ENCODE results near the gene PDE3B.
A peak's percentile ranks its signal among the peaks of the same experiment; 100 is the strongest.
"Not testable (repeated sequence)": the region's sequence is repeated elsewhere in the genome, so short reads cannot be mapped to it uniquely, and the experiment has no call there.

The PDE3B gene

GRCh38 chr11:14678350-14678749 lies 34.7 kb downstream of the PDE3B start:
- DNase-seq: no peak

- DNase-seq: no peak
Observed at GRCh38 chr11:14679662-14680061, 36.1 kb downstream of the PDE3B start.

DNA sequence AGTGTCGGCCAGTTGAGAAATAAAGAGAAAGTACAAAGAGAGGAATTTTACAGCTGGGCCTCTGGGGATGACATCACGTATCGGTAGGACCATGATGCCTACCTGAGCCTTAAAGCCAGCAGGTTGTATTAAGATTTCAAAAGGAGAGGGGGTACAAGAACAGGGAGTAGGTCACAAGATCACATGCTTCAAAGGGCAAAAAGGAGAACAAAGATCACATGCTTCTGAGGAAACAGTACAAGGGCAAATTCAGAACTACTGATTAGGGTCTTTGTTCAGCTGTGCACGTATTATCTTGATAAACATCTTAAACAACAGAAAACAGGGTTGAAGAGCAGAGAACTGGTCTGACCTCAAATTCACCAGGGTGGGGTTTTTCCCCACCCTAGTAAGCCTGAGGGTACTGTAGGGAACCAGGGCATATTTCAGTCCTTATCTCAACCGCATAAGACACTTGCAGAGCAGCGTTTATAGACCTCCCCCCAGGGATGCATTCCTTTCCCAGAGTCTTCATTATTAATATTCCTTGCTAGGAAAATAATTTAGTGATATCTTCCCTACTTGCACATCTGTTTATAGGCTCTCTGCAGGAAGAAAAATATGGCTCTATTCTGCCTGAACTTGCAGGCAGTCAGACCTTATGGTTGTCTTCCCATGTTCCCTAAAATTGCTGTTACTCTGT lies 40.8 kb downstream of the PDE3B start:
- not testable (repeated sequence) for DNase-seq

DNA sequence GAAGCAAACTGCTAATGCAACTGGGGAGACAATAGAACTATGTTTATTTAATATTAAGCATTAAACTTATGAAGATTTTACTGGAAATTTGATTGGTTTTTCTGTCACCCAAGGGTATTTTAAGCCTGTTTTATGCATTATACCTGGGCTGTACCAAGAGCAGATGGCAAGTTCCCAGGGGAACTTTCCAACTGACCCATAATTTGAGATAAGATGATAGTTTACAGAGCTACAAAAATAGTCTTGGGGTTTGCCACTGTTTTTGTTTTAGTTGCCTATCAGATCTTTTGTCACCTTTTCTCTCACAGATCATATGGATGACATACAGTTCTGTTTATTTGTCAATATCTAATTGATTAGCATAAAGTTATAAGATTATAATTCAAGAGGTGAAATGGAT lies 43.9 kb downstream of the PDE3B start:
- no peak for DNase-seq

DNA sequence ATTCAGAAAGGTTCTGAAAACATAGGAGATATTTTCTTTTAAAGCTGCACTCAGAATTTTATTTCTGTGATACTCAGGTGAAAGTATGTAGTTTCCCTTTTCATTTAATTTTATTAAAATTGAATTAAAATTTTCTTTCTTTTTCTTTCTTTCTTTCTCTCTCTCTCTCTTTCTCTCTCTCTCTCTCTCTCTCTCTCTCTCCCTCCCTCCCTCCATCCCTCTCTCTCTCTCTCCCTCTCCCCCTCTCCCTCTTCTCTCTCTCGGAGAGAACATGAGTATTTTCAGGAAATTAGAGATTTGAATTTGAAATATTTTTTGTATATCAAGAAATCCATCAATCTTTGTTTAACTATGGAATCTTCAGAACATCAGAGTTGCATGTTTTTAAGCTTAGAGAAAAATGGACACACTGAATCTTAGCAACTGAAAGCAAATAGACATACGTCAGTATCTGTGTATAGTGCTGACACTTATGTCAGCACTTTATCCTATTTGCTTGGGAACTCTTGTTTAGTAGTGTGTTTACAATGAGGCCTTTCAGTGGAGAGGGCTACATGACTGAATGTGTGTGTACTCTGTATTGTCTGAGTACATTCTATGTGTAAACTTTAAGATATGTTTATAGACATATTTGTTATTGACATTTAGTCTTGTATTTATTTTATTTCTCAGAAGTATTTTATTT lies 44.5 kb downstream of the PDE3B start:
- DNase-seq: no peak

DNA sequence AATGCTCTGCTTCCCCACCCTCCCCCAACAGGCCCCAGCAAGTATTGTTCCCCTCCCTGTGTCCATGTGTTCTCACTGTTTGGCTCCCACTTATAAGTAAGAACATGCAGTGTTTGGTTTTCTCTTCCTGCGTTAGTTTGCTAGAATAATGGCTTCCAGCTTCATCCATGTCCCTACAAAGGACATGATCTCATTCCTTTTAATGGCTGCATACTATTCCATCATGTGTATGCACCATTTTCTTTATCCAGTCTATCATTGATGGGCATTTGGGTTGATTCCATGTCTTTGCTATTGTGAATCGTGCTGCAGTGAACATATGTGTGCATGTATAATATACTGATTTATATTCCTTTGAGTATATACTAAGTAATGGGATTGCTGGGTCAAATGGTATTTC lies 52.1 kb downstream of the PDE3B start:
- not testable (repeated sequence) for DNase-seq

GRCh38 chr11:14698771-14699170 lies 55.2 kb downstream of the PDE3B start:
- no peak for DNase-seq

GRCh38 chr11:14700593-14700992 lies 57.0 kb downstream of the PDE3B start:
- DNase-seq: no peak

DNA sequence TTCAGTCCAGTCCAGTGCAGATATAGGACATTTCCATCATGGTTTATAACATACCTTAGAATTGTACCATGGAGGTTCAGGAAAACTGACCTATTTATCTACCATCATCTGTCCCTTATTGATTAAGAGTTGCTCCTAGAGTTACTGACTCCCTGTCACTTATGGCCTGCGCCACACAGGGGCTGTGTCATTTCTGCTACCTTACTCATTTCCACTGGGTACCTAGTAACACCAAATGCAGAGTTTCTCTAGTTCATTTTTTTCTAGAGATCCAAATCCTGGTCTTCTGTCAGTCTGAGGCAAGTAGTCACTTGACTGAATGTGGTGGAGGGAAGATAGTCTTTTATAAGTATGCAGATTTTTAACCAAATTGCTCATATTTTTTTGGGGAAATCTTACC lies 59.2 kb downstream of the PDE3B start:
- no peak for DNase-seq

DNA sequence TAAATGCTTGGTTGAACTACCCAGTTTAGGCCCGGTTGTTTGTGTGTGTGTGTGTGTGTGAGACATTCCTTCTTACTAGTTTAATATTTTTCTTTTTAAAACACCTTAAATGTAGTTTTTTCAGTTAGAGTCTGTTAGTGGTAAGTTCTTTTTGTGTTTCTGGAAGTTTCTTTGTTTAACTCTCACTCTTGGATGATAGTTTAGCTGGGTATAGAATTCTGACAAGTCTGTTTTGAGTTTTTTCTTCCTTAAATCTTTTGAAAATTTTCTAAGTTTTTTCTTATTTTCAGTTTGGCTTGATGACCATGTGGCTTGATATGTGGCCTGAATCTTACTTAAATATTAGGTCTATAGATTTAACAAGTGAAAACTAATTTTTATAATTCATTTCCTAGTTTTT lies 60.1 kb downstream of the PDE3B start:
- no peak for DNase-seq

- no peak for DNase-seq
Observed at GRCh38 chr11:14705067-14705466, 61.5 kb downstream of the PDE3B start.

DNA sequence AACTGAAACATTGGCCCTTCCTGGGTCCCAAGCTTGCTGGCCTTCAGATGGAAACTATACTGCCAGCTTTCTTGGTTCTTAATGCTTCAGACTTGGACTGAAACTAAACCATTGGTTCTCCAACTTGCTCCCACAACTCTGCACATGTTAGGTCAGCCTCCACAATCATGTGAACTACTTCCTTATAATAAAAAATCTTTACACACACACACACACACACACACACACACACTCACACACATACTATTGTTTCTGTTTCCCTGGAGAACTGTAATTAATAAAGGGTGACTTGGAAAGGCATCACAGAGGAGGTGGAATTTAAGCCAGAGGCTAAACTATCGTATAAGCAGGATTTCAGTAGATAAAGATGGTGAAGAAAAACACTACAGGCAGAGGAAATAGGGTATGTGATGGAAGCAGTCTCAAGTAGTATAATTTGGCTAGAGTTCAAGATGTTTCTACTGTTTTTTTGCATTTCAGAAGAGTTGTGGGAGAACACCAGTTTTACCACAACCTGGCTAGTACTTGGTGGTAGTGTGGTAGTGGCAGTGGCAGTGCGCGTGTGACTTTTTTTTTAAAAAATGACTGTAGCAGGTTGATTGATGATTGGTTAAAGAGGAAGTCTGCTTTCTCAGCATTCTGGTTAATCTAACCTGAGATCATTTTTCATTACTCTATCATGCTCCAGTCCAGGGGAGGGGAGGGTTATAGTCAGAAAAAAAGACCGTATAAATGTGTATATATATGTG lies 70.1 kb downstream of the PDE3B start:
- peak; percentile 61 for DNase-seq

DNA sequence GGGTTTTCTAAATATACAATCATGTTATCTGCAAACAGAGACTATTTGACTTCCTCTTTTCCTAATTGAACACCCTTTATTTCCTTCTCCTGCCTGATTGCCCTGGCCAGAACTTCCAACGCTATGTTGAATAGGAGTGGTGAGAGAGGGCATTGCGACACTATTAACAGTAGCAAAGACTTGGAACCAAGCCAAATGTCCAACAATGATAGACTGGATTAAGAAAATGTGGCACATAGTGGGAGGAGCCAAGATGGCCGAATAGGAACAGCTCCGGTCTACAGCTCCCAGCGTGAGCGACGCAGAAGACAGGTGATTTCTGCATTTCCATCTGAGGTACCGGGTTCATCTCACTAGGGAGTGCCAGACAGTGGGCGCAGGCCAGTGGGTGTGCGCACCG lies 72.1 kb downstream of the PDE3B start:
- not testable (repeated sequence) for DNase-seq

- no peak for DNase-seq
Observed at GRCh38 chr11:14722496-14722895, 78.9 kb downstream of the PDE3B start.

GRCh38 chr11:14725150-14725549 lies 81.5 kb downstream of the PDE3B start:
- DNase-seq: no peak

DNA sequence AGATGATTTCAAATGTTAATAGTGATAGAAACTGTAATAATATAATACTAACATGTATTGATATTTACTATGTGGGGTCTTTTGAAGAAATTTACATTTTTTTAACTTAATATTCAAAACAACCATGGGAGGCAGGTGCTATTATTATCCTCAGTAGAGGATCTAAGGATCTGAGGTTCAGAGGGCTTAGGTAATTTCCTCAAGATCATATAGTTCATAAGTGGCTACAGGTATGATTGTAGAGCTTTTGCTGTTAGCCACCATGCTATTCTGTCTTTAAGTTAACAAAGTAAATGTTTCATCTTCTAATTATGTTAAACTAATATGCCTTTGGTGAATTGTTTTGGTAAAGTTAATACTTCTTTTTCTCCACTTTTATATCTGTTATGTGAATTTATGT lies 83.6 kb downstream of the PDE3B start:
- no peak for DNase-seq

- no peak for DNase-seq
Observed at GRCh38 chr11:14727746-14728145, 84.1 kb downstream of the PDE3B start.

- not testable (repeated sequence) for DNase-seq
Observed at GRCh38 chr11:14740539-14740938, 96.9 kb downstream of the PDE3B start.

DNA sequence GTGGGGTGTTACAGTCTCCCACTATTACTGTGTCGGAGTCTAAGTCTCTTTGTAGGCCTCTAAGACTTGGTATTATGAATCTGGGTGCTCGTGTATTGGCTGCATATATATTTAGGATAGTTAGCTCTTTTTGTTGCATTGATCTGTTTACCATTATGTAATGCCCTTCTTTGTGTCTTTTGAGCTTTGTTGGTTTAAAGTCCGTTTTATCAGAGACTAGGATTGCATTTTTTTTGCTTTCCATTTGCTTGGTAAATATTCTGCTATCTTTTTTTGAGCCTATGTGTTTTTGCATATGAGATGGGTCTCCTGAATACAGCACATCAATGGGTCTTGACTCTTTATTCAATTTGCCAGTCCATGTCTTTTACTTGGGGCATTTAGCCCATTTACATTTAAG lies 97.6 kb downstream of the PDE3B start:
- DNase-seq: no peak

- DNase-seq: no peak
Observed at GRCh38 chr11:14742849-14743559, 99.4 kb downstream of the PDE3B start.

GRCh38 chr11:14743667-14744066 lies 100.1 kb downstream of the PDE3B start:
- not testable (repeated sequence) for DNase-seq

DNA sequence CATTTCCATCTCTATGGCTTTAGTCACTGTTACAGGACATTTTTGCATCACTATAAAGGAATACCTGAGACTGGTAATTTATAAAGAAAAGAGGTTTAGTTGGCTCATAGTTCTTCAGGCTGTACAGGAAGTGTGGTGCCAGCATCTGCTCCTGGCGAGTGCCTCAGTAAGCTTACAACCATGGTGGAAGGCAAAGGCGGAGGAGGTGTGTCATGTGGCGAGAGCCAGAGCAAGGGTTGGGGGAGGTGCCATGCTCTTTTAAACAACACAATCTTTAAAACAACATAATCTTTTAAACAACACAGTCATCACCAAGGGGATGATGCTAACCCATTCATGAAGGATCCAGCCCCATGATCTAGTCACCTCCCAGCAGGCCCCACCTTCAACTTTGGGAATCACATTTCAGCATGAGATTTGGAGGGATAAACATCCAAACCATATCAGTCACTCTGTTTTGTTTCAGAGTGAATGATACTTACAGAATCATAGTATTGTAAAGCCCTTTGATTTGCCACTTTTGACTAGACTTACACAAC lies 103.3 kb downstream of the PDE3B start:
- DNase-seq: no peak

- no peak for DNase-seq
Observed at GRCh38 chr11:14748090-14748489, 104.5 kb downstream of the PDE3B start.
